Retinal pigment epithelial cell (primary cell): ENCODE data around the gene CACNA1F.

Experiments used
- DNase-seq: peaks from one replicate; pipeline ENCODE4 v3.0.0-alpha.2; 2010; ENCODE audit warnings: low read depth
- H3K4me3 ChIP-seq: 2 replicates; pipeline ENCODE4 v1.5.1; 2011; ENCODE audit warnings: mild to moderate bottlenecking, low read length, control low read depth, moderate library complexity
- TF ChIP-seq, protein P1 (sequence below): conservative IDR thresholded peaks from 2 replicates; pipeline ENCODE4 v1.5.1; 2011; ENCODE audit warnings: low read depth, low read length, control low read depth, inconsistent platforms

The CACNA1F gene

DNA sequence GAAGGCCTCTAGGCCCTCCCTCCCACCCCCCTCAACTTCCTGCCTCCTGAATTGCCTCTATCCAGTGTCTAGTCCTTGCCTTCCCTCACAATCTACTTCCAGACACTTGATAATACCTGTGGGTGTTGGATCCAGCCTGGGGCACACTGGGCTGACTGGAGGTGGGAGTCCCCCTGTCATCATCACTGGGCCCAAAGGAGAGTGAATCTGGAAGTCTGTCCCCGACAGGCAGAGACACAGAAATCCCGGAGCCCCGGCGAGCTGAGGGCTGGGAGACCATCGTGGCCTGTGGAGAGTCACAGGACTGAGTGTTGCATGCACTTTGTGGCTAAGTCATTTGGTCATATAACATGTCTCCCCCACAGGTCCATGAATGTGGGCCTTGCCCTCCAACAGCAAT is 24.7 kb downstream of the CACNA1F start:
- TF ChIP-seq, protein P1, sequence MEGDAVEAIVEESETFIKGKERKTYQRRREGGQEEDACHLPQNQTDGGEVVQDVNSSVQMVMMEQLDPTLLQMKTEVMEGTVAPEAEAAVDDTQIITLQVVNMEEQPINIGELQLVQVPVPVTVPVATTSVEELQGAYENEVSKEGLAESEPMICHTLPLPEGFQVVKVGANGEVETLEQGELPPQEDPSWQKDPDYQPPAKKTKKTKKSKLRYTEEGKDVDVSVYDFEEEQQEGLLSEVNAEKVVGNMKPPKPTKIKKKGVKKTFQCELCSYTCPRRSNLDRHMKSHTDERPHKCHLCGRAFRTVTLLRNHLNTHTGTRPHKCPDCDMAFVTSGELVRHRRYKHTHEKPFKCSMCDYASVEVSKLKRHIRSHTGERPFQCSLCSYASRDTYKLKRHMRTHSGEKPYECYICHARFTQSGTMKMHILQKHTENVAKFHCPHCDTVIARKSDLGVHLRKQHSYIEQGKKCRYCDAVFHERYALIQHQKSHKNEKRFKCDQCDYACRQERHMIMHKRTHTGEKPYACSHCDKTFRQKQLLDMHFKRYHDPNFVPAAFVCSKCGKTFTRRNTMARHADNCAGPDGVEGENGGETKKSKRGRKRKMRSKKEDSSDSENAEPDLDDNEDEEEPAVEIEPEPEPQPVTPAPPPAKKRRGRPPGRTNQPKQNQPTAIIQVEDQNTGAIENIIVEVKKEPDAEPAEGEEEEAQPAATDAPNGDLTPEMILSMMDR: no peak
- DNase-seq: no peak
- H3K4me3 ChIP-seq: no peak overlapping the region

DNA sequence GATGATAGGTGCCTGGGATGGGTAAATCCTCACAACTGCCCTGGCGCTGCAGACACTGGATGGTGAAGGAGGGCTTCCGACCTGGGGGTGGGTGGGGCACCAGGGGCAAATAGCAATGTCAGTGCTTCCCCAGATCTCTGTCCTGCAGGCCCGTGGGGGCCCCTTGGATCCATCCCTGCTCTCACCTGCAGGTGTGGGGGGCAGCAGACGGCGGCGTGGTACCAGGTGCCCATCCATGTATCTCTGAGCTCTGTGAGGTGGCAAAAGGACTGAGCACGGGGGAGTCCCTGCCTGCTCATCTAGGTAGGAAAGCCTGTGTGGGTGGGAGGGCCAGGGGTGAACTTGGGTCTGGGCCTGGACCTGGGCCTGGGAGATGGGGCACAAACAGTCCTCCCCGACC is 26.6 kb downstream of the CACNA1F start:
- no peak for DNase-seq
- no peak overlapping the region for H3K4me3 ChIP-seq
- TF ChIP-seq, protein P1: no peak

DNA sequence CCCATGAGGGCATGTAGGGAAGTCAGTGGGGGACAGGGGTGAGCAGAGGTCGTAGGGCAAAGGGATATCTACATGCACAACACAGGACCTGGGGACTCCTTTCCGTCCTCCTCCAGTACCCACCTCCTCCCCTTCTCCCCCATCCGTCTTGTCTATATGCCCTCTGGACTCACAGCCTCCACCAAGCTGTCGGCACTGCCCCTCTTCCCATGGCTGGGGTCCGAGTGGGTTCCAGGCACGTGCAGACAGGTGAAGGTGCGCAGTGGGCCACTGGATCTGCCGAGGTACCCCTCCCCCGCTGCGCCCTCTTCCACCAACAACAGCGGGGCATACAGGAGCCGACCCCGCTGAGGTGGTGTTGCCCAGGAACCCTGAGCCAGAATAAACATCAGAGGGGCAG is 27.7 kb downstream of the CACNA1F start:
- DNase-seq: no peak
- H3K4me3 ChIP-seq: no peak overlapping the region
- TF ChIP-seq, protein P1: no peak

DNA sequence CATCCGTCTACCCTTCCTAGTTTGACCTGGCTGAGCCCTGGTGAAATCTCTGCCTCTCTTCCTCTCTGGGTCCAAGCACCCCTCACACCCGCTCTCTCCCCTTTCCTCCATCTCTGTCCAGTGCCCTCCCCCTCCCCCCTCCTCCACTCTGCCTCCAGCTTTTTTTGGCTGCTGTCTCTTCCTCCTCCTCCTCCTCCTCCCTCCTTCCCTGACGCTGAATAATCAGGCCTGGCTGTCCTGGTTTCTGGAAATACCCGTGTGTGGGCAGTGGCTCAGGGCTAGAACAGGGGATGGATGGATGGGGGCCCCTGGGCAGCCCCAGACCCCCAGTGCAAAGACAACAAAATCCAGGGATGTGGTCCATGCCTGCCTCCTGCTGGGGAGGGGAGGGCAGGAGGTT is 28.4 kb downstream of the CACNA1F start:
- no peak overlapping the region for H3K4me3 ChIP-seq
- TF ChIP-seq, protein P1: no peak
- no peak for DNase-seq

DNA sequence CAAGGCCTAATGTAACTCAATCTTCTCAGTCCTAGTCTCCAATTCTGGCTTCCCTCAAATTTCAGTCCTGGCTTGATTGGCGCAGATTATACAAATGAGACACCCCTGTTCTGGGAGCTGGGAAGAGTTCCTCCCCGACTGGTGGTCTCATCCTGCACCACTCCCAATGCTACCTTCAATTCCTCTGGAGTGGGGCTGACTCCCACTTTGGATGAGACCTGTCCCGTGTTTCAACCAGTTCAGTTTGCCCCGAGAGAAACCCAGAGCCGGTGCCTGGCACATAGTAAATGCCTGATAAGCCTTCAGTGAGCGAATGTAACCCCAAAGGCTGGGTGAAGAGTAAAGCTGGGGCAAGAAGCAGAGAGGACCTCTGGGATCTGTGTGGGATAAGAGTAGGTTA is 29.1 kb downstream of the CACNA1F start:
- H3K4me3 ChIP-seq: no peak overlapping the region
- TF ChIP-seq, protein P1: no peak
- DNase-seq: no peak

DNA sequence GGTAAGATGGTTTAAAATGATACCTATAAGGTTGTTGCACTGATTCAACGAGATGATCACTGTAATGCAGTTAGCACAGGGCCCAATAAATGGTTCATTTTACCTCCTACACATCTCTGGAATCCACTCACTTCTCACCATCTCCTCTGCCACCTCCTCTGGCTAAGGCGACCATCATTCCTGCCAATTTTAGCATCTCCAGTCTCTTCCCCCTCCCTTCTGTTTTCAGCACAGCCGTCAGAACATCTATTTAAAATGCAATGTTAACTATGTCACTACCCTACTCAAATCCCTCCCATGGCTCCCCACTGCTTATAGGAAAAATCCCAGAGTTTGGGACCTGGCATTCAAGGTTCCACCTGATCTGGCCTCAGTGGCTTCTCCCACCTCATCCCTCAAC is 29.6 kb downstream of the CACNA1F start:
- TF ChIP-seq, protein P1: no peak
- no peak overlapping the region for H3K4me3 ChIP-seq

DNA sequence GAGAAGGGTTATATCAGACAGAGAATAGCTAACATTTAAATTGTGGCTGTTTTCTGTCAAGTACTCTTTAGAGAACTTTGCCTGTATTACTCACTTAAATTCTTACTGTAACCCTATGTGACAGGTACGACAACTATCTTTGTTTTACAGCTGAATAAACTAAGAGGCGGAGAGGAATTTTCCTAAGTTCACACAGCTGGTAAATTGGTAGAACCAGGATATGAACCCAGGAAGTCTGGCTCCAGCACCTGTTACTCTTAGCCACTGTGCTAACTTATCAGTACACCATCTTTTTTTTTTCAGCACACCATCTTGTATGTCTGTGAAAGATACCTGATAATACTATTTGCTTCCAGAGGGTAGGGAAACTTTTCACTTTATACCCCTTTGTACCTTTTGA is 31.1 kb downstream of the CACNA1F start:
- TF ChIP-seq, protein P1: no peak
- DNase-seq: no peak
- no peak overlapping the region for H3K4me3 ChIP-seq

More for the DNA sequence above, 29.6 kb downstream of the CACNA1F start:
- DNase-seq: no peak
